Fibroblast of lung (primary cell): ENCODE measurements around the gene TRH.

ENCODE experiments used
- EZH2 ChIP-seq: IDR thresholded peaks from 2 replicates; pipeline ENCODE4 v1.5.1; 2012; ENCODE audit warnings: low read length, control low read depth, mild to moderate bottlenecking; ENCODE audit errors: missing control alignments
- TF ChIP-seq, protein P1 (sequence below), 2 donors: IDR thresholded peaks in 1 of 2; conservative IDR thresholded peaks in 1 of 2; 1 replicate in 1 of 2; 2 replicates in 1 of 2; pipeline ENCODE4 v1.5.1; 2011 to 2012; ENCODE audit warnings: low read length in 2 of 2, control low read depth in 1 of 2, inconsistent platforms in 1 of 2, low read depth in 1 of 2, mild to moderate bottlenecking in 1 of 2

DNA sequence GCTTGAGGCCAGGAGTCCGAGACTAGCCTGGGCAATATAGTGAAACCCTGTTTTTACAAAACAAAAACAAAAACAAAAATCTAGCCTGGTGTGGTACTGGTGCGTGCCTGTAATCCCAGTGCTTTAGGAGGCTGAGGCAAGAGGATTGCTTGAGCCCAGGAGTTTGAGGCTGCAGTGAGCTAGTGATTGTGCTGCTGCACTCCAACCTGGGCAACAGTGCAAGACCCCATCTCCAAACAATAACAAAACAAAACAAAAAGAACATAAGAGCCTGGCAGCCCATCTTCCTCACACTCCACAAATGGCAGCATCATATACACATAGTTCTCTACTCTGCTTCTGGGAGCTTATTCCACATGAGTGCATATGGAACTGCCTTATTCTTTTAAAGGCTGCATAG lies 2.2 kb upstream of the TRH start:
- TF ChIP-seq, protein P1, sequence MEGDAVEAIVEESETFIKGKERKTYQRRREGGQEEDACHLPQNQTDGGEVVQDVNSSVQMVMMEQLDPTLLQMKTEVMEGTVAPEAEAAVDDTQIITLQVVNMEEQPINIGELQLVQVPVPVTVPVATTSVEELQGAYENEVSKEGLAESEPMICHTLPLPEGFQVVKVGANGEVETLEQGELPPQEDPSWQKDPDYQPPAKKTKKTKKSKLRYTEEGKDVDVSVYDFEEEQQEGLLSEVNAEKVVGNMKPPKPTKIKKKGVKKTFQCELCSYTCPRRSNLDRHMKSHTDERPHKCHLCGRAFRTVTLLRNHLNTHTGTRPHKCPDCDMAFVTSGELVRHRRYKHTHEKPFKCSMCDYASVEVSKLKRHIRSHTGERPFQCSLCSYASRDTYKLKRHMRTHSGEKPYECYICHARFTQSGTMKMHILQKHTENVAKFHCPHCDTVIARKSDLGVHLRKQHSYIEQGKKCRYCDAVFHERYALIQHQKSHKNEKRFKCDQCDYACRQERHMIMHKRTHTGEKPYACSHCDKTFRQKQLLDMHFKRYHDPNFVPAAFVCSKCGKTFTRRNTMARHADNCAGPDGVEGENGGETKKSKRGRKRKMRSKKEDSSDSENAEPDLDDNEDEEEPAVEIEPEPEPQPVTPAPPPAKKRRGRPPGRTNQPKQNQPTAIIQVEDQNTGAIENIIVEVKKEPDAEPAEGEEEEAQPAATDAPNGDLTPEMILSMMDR (conservative IDR thresholded peaks at IDR 0.05 in 1 of 2, IDR thresholded peaks at IDR 0.05 in 1 of 2; ENCODE audit: low read depth in 1 of 2, low read length in 2 of 2), result no peak
- TF ChIP-seq EZH2, result no peak
